HG02798 (cell line): ENCODE measurements around the gene EXOC4.

Experiments used
- ATAC-seq: cut with Tn5 transposase; IDR thresholded peaks from one replicate; pipeline ENCODE4 v1.9.1; 2021; ENCODE audit warnings: mild to moderate bottlenecking; ENCODE audit not compliant: unreplicated experiment, poor library complexity

The EXOC4 gene

GRCh38 chr7:134105841-134106240, 853.0 kb downstream of the EXOC4 start:
- no peak for ATAC-seq

- ATAC-seq = no peak
Observed at GRCh38 chr7:134108802-134109201, 855.9 kb downstream of the EXOC4 start.

- ATAC-seq = no peak
Observed at GRCh38 chr7:134113655-134114054, 860.8 kb downstream of the EXOC4 start.

- no peak for ATAC-seq
Observed at GRCh38 chr7:134114992-134115391, 862.1 kb downstream of the EXOC4 start.
